ENCODE results near the gene ASB6.

DNA sequence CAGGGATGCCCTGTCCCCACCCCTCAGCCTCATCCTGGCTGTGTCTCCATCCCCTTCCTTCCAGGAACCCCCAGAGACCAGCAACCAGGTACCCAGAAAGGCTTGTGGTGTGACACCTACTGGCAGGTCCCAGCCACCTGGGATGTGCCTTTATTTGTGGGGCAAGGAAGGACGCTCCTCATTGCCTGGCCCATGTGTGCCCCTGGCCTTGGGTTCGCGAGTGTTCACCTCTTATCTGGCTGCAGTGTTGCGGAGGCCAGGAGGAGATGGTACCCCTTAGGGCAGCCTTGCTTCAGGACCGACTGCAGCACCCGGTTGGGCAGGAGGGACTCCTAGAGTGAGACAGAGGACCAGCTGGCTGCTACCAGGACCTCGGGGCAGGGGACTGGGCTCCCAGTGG is 29.8 kb downstream of the ASB6 start:
- TF ChIP-seq, protein P1, sequence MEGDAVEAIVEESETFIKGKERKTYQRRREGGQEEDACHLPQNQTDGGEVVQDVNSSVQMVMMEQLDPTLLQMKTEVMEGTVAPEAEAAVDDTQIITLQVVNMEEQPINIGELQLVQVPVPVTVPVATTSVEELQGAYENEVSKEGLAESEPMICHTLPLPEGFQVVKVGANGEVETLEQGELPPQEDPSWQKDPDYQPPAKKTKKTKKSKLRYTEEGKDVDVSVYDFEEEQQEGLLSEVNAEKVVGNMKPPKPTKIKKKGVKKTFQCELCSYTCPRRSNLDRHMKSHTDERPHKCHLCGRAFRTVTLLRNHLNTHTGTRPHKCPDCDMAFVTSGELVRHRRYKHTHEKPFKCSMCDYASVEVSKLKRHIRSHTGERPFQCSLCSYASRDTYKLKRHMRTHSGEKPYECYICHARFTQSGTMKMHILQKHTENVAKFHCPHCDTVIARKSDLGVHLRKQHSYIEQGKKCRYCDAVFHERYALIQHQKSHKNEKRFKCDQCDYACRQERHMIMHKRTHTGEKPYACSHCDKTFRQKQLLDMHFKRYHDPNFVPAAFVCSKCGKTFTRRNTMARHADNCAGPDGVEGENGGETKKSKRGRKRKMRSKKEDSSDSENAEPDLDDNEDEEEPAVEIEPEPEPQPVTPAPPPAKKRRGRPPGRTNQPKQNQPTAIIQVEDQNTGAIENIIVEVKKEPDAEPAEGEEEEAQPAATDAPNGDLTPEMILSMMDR (IDR thresholded peaks at IDR 0.05), result no peak
- TF ChIP-seq POLR2A (IDR thresholded peaks at IDR 0.05), result no peak

Measured in right lobe of liver (tissue), 4 donors.